Vagina (tissue), 2 donors: Measurements from ENCODE around the gene SRGAP3. TPM values are rescaled to one million over a fixed set of nuclear protein-coding genes. Genes with fewer than 3 reads are reported as not detected.
A peak's percentile ranks its signal among the peaks of the same experiment; 100 is the strongest.

Experiments
- DNase-seq, 2 donors: peaks; one replicate each; pipeline ENCODE4 v3.0.0-alpha.2; 2017; ENCODE audit errors: extremely low spot score in 2 of 2
- H3K27ac ChIP-seq: fragments of 200-600 bp; sonication (generic); one replicate; pipeline ENCODE4 v1.5.1; 2019
- H3K27me3 ChIP-seq: fragments of 200-600 bp; sonication (generic); one replicate; pipeline ENCODE4 v1.5.1; 2019
- H3K36me3 ChIP-seq, 2 donors: fragments of 200-600 bp; sonication (generic); one replicate each; pipeline ENCODE4 v1.5.1; 2017 to 2019
- H3K4me1 ChIP-seq: fragments of 200-600 bp; sonication (generic); one replicate; pipeline ENCODE4 v1.5.1; 2019
- H3K4me3 ChIP-seq, 2 donors: fragments of 200-600 bp; sonication (generic); 1 replicate in 1 of 2; 2 replicates in 1 of 2; pipeline ENCODE4 v1.5.1; 2016 to 2019
- H3K9me3 ChIP-seq: fragments of 200-600 bp; sonication (generic); one replicate; pipeline ENCODE4 v1.5.1; 2019
- POLR2A ChIP-seq, 2 donors: fragments of 450-650 bp; IDR thresholded peaks; one replicate each; pipeline ENCODE4 v1.6.1; 2017; ENCODE audit warnings: antibody characterized with exemption in 2 of 2, mild to moderate bottlenecking in 2 of 2, moderate library complexity in 2 of 2
- POLR2AphosphoS5 ChIP-seq, 2 donors: sonication (generic); formaldehyde crosslinking; IDR thresholded peaks; one replicate each; pipeline ENCODE4 v1.9.0; 2017; ENCODE audit warnings: antibody characterized with exemption in 2 of 2, mild to moderate bottlenecking in 2 of 2, low read depth in 1 of 2; ENCODE audit not compliant: insufficient read depth in 1 of 2
- intact Hi-C: fragments of 100-400 bp; cut with DNase I; formaldehyde crosslinking; loops from one replicate; pipeline ENCODE4 v1.15.1; 2023
- total RNA-seq: library from RNA; depleted of rRNA; stranded (reverse); fragments of >200 nt; gene quantifications from one replicate; pipeline ENCODE4 v1.2.3, GENCODE V29; 2016
- TF ChIP-seq, protein P1 (sequence below), 3 experiments: fragments of 450-650 bp in 2 of 3; fragments of 200-600 bp in 1 of 3; sonication (generic) in 1 of 3; IDR thresholded peaks; one replicate each; pipeline ENCODE4 v1.5.1; 2017 to 2019; ENCODE audit warnings: antibody characterized with exemption in 3 of 3, mild to moderate bottlenecking in 2 of 3, moderate library complexity in 2 of 3

Gene SRGAP3
- total RNA-seq, 1 donor from 2014 or later: 20.6 TPM

DNA sequence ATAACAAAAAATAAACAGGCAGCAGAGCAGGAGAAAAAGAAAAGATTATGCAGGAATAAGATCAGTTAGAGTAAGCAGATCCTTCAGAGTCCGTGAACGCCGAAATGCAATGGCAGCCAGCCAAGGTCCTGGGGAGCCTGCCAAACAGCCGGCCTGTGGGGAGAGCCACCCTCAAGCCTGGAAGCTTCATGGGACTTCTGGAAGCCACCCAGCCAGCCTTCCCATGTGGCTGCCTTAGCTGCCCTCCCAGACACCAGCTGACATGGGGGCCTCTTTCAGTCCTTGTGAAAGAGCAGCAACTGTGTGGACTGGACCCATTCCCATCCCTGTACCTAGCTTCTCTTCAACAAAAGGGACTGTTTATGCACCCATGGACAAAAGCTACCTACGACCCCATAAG is 221.3 kb downstream of the SRGAP3 start:
- no peak overlapping the region for H3K27ac ChIP-seq
- no peaks in the 10 kb centered on the region for H3K9me3 ChIP-seq
- H3K4me1 ChIP-seq: no peaks in the 10 kb centered on the region
- H3K27me3 ChIP-seq: no peaks in the 10 kb centered on the region
- peak in 1 of 2 donors; percentile 86 for DNase-seq
- no peak overlapping the region for H3K4me3 ChIP-seq
- intact Hi-C loops: no loop called here
- peak in 1 of 2 donors; percentile 34 for TF ChIP-seq POLR2AphosphoS5 (IDR thresholded peaks at IDR 0.05; ENCODE audit: insufficient read depth in 1 of 2, low read depth in 1 of 2)
- TF ChIP-seq, protein P1, sequence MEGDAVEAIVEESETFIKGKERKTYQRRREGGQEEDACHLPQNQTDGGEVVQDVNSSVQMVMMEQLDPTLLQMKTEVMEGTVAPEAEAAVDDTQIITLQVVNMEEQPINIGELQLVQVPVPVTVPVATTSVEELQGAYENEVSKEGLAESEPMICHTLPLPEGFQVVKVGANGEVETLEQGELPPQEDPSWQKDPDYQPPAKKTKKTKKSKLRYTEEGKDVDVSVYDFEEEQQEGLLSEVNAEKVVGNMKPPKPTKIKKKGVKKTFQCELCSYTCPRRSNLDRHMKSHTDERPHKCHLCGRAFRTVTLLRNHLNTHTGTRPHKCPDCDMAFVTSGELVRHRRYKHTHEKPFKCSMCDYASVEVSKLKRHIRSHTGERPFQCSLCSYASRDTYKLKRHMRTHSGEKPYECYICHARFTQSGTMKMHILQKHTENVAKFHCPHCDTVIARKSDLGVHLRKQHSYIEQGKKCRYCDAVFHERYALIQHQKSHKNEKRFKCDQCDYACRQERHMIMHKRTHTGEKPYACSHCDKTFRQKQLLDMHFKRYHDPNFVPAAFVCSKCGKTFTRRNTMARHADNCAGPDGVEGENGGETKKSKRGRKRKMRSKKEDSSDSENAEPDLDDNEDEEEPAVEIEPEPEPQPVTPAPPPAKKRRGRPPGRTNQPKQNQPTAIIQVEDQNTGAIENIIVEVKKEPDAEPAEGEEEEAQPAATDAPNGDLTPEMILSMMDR (IDR thresholded peaks at IDR 0.05): no peak
- no peak for TF ChIP-seq POLR2A (IDR thresholded peaks at IDR 0.05)
- no peaks in the 10 kb centered on the region for H3K36me3 ChIP-seq

DNA sequence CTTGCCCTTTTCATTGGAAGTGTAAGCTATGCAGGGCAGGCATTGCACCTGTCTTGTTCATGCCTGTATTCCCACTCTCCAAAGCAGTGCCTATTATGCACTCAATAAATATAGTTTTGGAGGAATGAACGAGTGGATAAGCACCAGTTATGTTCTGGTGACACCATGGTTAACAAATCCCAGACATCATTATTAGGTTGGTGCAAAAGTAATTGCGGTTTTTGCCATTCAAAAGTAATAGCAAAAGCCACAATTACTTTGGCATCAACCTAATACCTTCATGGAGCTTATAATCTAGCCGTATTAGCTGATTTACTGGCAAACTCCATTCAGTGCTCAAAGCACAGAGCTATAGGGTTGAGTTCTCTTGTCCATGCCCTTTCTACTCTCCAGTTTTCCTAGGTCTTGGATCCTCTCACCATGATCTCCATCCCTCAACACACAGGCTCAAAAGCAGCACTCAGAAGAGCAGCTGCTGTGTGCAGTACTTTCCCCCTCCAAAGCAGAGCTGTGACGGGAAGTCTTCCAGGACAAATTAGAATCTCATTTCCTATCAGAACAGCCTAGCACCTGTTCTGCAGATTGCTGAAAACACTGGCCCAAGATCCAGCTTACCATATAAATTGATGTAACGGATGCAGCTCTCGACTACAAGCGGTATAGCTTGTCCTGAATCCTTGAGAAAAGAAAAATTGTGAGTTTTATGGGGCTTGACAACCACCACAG is 223.0 kb downstream of the SRGAP3 start:
- Histone ChIP-seq H3K4me3 (no peak overlapping the region), H3K27ac (no peak overlapping the region), H3K27me3 (no peaks in the 10 kb centered on the region), H3K4me1 (no peaks in the 10 kb centered on the region), H3K9me3 (no peaks in the 10 kb centered on the region), H3K36me3 (no peaks in the 10 kb centered on the region)
- intact Hi-C loops: no loop called here
- peak in 1 of 2 donors; percentile 34 for DNase-seq
- TF ChIP-seq POLR2AphosphoS5 (IDR thresholded peaks at IDR 0.05; ENCODE audit: insufficient read depth in 1 of 2, low read depth in 1 of 2) (no peak), POLR2A (IDR thresholded peaks at IDR 0.05) (no peak)
- TF ChIP-seq, protein P1 (IDR thresholded peaks at IDR 0.05): no peak

DNA sequence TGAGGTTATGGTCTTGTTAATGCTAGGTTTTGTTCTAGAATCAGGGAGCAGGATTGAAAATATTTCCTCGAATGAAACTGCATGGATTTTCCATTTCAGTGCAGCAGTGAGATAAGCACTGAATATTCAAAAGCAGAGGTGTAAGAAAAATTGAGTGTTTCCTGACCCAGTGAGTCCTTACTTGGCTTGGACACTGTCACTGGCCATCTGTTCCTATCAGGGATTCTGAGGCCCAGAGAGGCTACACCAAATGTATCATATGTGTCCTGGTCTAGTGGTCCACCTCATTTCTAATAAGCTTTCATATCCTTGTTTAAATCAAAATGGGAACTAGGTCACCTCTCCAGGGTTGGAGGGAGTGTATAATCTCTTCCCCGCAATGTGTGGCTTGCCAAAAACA is 225.1 kb downstream of the SRGAP3 start:
- DNase-seq: peak in 1 of 2 donors; percentile 5
- Histone ChIP-seq H3K9me3 (no peaks in the 10 kb centered on the region), H3K4me3 (no peak overlapping the region), H3K4me1 (no peaks in the 10 kb centered on the region), H3K36me3 (no peaks in the 10 kb centered on the region), H3K27ac (no peak overlapping the region), H3K27me3 (no peaks in the 10 kb centered on the region)
- intact Hi-C loops: no loop called here
- TF ChIP-seq, protein P1 (IDR thresholded peaks at IDR 0.05): no peak
- TF ChIP-seq POLR2A (IDR thresholded peaks at IDR 0.05) (no peak), POLR2AphosphoS5 (IDR thresholded peaks at IDR 0.05; ENCODE audit: insufficient read depth in 1 of 2, low read depth in 1 of 2) (no peak)

DNA sequence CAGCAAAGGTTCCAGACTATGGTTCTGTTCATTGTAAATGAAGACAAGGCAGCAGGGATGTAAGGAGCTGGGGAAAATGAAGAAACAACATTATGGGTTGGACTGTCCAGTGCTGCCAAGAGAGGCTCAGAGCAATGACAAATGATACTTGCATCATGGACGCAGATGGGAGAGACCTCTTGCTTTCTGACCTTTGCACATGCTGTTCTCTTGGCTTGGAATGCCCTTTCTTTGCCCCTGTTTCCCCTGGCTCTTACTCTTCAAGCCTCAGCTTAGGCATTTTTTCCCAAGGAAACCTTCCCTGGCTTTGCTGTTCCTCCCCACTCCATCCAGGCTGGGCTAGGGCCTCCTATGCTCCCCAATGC is 226.2 kb downstream of the SRGAP3 start:
- H3K4me3 ChIP-seq: no peak overlapping the region
- intact Hi-C loops: no loop called here
- no peak overlapping the region for H3K27ac ChIP-seq
- DNase-seq: no peak
- H3K27me3 ChIP-seq: no peaks in the 10 kb centered on the region
- no peaks in the 10 kb centered on the region for H3K4me1 ChIP-seq
- TF ChIP-seq, protein P1 (IDR thresholded peaks at IDR 0.05): no peak
- TF ChIP-seq POLR2A (IDR thresholded peaks at IDR 0.05) (no peak), POLR2AphosphoS5 (IDR thresholded peaks at IDR 0.05; ENCODE audit: insufficient read depth in 1 of 2, low read depth in 1 of 2) (no peak)
- no peaks in the 10 kb centered on the region for H3K36me3 ChIP-seq
- no peaks in the 10 kb centered on the region for H3K9me3 ChIP-seq
